Activated T-cell treated with anti-CD3 and anti-CD28 coated beads, Interleukin-2, amount 50 U/mL, for 72 hours (primary cell): ENCODE measurements around the gene PGRMC1. TPM values are rescaled to one million over a fixed set of nuclear protein-coding genes. Genes with fewer than 3 reads are reported as not detected.

Source experiments
- ATAC-seq, 2 donors: fragments of 150-1000 bp; cut with Tn5 transposase; replicated peaks in 1 of 2; 2 replicates each; pipeline ENCODE4 v1.10.0; 2021; ENCODE audit warnings: moderate library complexity in 2 of 2, mild to moderate bottlenecking in 1 of 2
- DNase-seq, 2 donors: peaks; one replicate each; pipeline ENCODE4 v3.0.0; 2021 to 2022; ENCODE audit warnings: mixed read lengths in 1 of 2
- H3K27ac Mint-ChIP-seq: one replicate; pipeline ENCODE4 v1.8.0; 2022; ENCODE audit warnings: mild to moderate bottlenecking, moderate library complexity, mixed read lengths
- H3K27me3 Mint-ChIP-seq: one replicate; pipeline ENCODE4 v1.8.0; 2022; ENCODE audit warnings: low read depth, mixed read lengths
- H3K36me3 Mint-ChIP-seq, 2 donors: one replicate each; pipeline ENCODE4 v1.8.0; 2022; ENCODE audit warnings: mixed read lengths in 2 of 2, mild to moderate bottlenecking in 1 of 2; ENCODE audit not compliant: insufficient read depth in 2 of 2
- H3K4me1 Mint-ChIP-seq: one replicate; pipeline ENCODE4 v1.8.0; 2022; ENCODE audit warnings: low read depth, mixed read lengths
- H3K4me3 Mint-ChIP-seq, 2 donors: one replicate each; pipeline ENCODE4 v1.8.0; 2022; ENCODE audit warnings: mild to moderate bottlenecking in 2 of 2, mixed read lengths in 2 of 2, moderate library complexity in 2 of 2
- H3K9me3 Mint-ChIP-seq, 2 donors: one replicate each; pipeline ENCODE4 v1.8.0; 2022; ENCODE audit warnings: mixed read lengths in 2 of 2
- total RNA-seq, 2 donors: library from RNA; stranded (reverse); gene quantifications; one replicate each; pipeline ENCODE4 v1.2.3, GENCODE V29; 2022

PGRMC1 gene
- total RNA-seq, 2 donors from 2014 or later: 32.8 to 36.3 TPM

DNA sequence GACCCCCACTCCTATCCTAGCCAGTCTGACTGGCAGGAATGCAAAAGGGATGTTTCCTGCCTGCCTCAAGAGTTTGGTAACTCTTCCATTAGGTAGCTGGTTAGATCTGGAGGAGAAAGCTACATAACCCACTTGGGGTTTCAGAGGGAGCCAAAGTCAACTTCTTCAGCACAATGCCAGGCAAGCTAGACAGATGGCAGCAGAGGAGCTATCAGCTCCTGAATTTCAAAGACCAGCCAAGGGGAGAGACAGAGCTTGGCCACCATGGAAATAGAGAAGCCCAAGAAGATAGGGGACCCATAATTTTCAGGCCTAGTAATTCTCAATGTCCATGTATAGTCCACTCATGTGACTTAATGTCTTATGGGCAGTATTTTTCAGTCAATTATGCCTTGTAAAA, 56.4 kb downstream of the PGRMC1 start:
- Mint-ChIP-seq H3K9me3 (no peaks in the 10 kb centered on the region), H3K27me3 (peaks cover 20% of the 10 kb centered on the region), H3K27ac (no peak overlapping the region), H3K4me1 (no peaks in the 10 kb centered on the region), H3K4me3 (no peak overlapping the region), H3K36me3 (no peaks in the 10 kb centered on the region)
- DNase-seq: no peak
- no peak for ATAC-seq

Other genes starting within 250 kb of the PGRMC1 start
- not detected for gene CT47C1, start 163.3 kb upstream of the PGRMC1 start, total RNA-seq
- not detected for gene KIAA1210, start 108.5 kb upstream of the PGRMC1 start, total RNA-seq
- 1 to 10 TPM; 8.9 to 9.8 TPM for gene SLC25A43, start 163.1 kb downstream of the PGRMC1 start, total RNA-seq
- 100 to 1,000 TPM; 487 to 558 TPM for gene SLC25A5, start 232.2 kb downstream of the PGRMC1 start, total RNA-seq